Spleen (tissue), 7 donors: ENCODE data around the gene ZNF836.

ENCODE experiments used
- POLR2AphosphoS5 ChIP-seq, 3 donors: sonication (generic); formaldehyde crosslinking; IDR thresholded peaks; one replicate each; pipeline ENCODE4 v1.5.1; 2017; ENCODE audit warnings: antibody characterized with exemption in 3 of 3
- TF ChIP-seq, protein P1 (sequence below), 11 experiments: fragments of 200-600 bp in 7 of 11; fragments of 450-650 bp in 4 of 11; sonication (generic) in 4 of 11; IDR thresholded peaks in 8 of 11; conservative IDR thresholded peaks in 3 of 11; 1 replicate in 7 of 11; 2 replicates in 4 of 11; pipeline versions ENCODE4 v1.4.0 to v1.8.0; 2016 to 2021; ENCODE audit warnings: antibody characterized with exemption in 11 of 11, inconsistent platforms in 4 of 11, mild to moderate bottlenecking in 1 of 11
- donor health status: DM: no; HTN: no; CAD: no; lungs with moderate emphysema.
- donor health status: DM: no; HTN: no; CAD: no.
- donor health status: DM: no; HTN: no; CAD: no.

DNA sequence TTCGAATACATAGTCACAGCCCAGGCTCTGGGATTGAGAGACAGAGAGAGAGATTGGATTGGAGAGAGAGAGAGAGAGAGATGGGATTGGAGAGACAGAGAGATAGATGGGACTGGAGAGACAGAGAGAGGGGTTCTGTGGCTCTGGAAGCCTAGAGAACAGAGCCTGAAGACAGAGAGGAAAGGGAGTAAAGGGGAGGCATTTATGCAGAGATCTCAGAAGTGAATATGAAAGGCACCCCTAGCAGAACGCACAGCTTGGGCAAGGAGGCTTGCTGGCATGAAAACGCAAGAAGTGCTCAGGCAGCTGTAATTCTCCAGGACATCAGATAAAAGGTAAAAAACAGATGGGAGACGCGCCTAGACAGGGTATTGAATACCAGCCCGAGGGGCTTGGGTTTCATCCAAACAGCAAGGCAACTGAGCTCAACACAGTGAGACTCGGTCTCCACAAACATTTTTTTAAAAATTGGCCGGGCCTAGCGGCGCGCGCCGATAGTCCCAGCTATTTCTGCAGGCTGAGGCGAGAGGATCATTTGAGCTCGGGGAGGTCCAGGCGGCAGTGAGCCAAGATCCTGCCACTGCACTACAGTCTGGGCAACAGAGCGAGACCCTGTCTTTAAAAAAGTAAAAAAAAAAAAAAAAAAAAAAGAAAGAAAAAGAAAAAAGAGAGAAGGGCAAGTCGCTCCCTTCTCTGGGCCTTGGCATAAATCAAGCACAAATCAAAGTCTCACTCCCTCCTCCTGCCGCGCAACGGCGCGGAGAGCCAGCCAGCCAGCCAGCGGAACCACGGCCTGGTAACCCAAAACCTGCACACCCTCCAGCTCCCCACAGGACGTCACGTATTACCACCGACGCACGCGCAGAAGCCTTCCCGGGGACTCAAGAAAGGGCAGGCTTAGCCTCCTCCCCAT lies 17.7 kb upstream of the ZNF836 start:
- TF ChIP-seq, protein P1, sequence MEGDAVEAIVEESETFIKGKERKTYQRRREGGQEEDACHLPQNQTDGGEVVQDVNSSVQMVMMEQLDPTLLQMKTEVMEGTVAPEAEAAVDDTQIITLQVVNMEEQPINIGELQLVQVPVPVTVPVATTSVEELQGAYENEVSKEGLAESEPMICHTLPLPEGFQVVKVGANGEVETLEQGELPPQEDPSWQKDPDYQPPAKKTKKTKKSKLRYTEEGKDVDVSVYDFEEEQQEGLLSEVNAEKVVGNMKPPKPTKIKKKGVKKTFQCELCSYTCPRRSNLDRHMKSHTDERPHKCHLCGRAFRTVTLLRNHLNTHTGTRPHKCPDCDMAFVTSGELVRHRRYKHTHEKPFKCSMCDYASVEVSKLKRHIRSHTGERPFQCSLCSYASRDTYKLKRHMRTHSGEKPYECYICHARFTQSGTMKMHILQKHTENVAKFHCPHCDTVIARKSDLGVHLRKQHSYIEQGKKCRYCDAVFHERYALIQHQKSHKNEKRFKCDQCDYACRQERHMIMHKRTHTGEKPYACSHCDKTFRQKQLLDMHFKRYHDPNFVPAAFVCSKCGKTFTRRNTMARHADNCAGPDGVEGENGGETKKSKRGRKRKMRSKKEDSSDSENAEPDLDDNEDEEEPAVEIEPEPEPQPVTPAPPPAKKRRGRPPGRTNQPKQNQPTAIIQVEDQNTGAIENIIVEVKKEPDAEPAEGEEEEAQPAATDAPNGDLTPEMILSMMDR (IDR thresholded peaks at IDR 0.05 in 8 of 11, conservative IDR thresholded peaks at IDR 0.05 in 3 of 11): peak in 7 of 11 experiments; percentile 4 to 45 (median 23)
- TF ChIP-seq POLR2AphosphoS5 (IDR thresholded peaks at IDR 0.05): peak; percentile 75 to 93 (median 83)
